ENCODE data around the gene CREB5.

Gene CREB5

DNA sequence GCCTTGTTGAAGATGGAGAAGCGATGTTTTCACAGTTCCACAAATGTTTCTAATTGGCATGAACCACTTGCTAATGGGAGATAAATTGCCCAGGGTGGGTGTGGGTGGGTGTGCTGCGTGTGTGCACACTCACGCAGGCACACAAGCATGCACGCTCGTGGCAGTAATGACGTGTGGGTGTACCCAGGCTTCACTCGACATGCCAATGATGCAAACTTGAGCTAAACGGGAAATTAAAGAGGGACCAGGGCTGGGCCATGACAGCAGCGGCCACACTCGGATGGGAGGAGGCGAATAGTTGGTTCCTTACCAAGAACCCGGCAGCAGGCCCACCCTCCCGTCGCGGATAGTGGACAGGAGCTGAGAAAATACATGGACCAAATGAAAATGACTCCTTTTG lies 386.0 kb downstream of the CREB5 start:
- Histone ChIP-seq H3K4me3 (ENCODE audit: insufficient read depth in 1 of 2, low read depth in 1 of 2, low read length in 2 of 2) (no peak overlapping the region), H3K4ac (ENCODE audit: low read depth in 1 of 2, low read length in 2 of 2) (no peak overlapping the region), H2BK120ac (ENCODE audit: low read depth, low read length) (no peak overlapping the region), H3K27me3 (ENCODE audit: control insufficient read depth in 1 of 2, insufficient read depth in 1 of 2, low read length in 2 of 2) (no peaks in the 10 kb centered on the region), H2BK12ac (ENCODE audit: low read length in 2 of 2) (no peak overlapping the region), H3K9ac (ENCODE audit: low read length) (no peak overlapping the region), H3K4me2 (ENCODE audit: low read length, poor library complexity, severe bottlenecking) (no peak overlapping the region), H2AK5ac (ENCODE audit: low read length, severe bottlenecking) (peak overlapping the region; percentile 84), H3K36me3 (ENCODE audit: control insufficient read depth in 1 of 2, insufficient read depth in 2 of 2, low read depth in 1 of 2, low read length in 2 of 2) (peaks cover 0 to 10% of the 10 kb centered on the region in 2 experiments), H2BK5ac (ENCODE audit: low read depth, low read length, poor library complexity, severe bottlenecking) (no peak overlapping the region), H3K79me1 (replicated peaks; ENCODE audit: low read length, poor library complexity, severe bottlenecking) (peaks cover 28% of the 10 kb centered on the region), H2AFZ (ENCODE audit: low read depth, low read length) (no peak overlapping the region), H3K4me1 (ENCODE audit: control insufficient read depth, insufficient read depth, low read depth, low read length) (peaks cover 8% of the 10 kb centered on the region), H3K18ac (ENCODE audit: low read depth in 1 of 2, low read length in 2 of 2) (no peak overlapping the region), H2BK15ac (ENCODE audit: low read depth, poor library complexity, severe bottlenecking) (no peak overlapping the region), H4K8ac (ENCODE audit: low read length) (no peak overlapping the region), H4K91ac (ENCODE audit: low read length) (no peak overlapping the region), H3K27ac (ENCODE audit: low read length, poor library complexity, severe bottlenecking) (no peak overlapping the region), H3K14ac (ENCODE audit: low read length in 2 of 2) (no peak overlapping the region), H3K9me3 (ENCODE audit: control insufficient read depth, low read length) (no peaks in the 10 kb centered on the region), H3K23ac (ENCODE audit: low read length in 2 of 2) (no peak overlapping the region)
- no peak for DNase-seq
- 98% methylated on average over 15 of the region's 15 CpGs for WGBS

DNA sequence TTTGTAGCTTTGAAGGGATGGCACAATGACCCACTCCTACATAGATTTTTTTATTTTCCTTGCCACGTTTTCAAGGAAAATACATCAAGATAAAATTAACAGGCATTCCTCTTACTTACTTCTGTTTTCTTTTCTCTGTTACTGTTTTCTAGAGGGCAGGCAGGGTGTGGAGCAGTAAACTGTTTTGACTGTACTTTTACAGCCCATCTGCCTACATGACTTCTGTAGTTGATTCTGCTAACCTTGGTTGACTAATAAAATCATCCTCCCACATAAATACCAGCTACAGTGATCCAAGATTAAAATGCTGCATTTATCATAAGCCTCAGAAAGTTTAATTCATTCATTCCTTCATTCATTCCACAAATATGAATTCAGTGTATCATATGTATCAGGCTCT lies 387.3 kb downstream of the CREB5 start:
- DNase-seq: no peak
- peaks cover 27% of the 10 kb centered on the region for H3K79me1 ChIP-seq (replicated peaks; ENCODE audit: low read length, poor library complexity, severe bottlenecking)
- WGBS: no CpG with 5 or more reads among the region's 1 CpG
- no peak overlapping the region for H4K91ac ChIP-seq (ENCODE audit: low read length)
- H3K23ac ChIP-seq (ENCODE audit: low read length in 2 of 2): no peak overlapping the region
- H3K4me1 ChIP-seq (ENCODE audit: control insufficient read depth, insufficient read depth, low read depth, low read length): peaks cover 8% of the 10 kb centered on the region
- no peak overlapping the region for H4K8ac ChIP-seq (ENCODE audit: low read length)
- no peak overlapping the region for H2BK120ac ChIP-seq (ENCODE audit: low read depth, low read length)
- no peak overlapping the region for H3K18ac ChIP-seq (ENCODE audit: low read depth in 1 of 2, low read length in 2 of 2)
- peaks cover 6 to 12% of the 10 kb centered on the region in 2 experiments for H3K36me3 ChIP-seq (ENCODE audit: control insufficient read depth in 1 of 2, insufficient read depth in 2 of 2, low read depth in 1 of 2, low read length in 2 of 2)
- no peak overlapping the region for H2AFZ ChIP-seq (ENCODE audit: low read depth, low read length)
- no peak overlapping the region for H2BK12ac ChIP-seq (ENCODE audit: low read length in 2 of 2)
- H3K4me2 ChIP-seq (ENCODE audit: low read length, poor library complexity, severe bottlenecking): no peak overlapping the region
- H2AK5ac ChIP-seq (ENCODE audit: low read length, severe bottlenecking): no peak overlapping the region
- no peak overlapping the region for H3K14ac ChIP-seq (ENCODE audit: low read length in 2 of 2)
- peak overlapping the region; percentile 48 for H3K9ac ChIP-seq (ENCODE audit: low read length)
- no peak overlapping the region for H3K27ac ChIP-seq (ENCODE audit: low read length, poor library complexity, severe bottlenecking)
- H2BK15ac ChIP-seq (ENCODE audit: low read depth, poor library complexity, severe bottlenecking): no peak overlapping the region
- H3K4me3 ChIP-seq (ENCODE audit: insufficient read depth in 1 of 2, low read depth in 1 of 2, low read length in 2 of 2): no peak overlapping the region
- no peaks in the 10 kb centered on the region for H3K9me3 ChIP-seq (ENCODE audit: control insufficient read depth, low read length)
- no peak overlapping the region for H3K4ac ChIP-seq (ENCODE audit: low read depth in 1 of 2, low read length in 2 of 2)
- H2BK5ac ChIP-seq (ENCODE audit: low read depth, low read length, poor library complexity, severe bottlenecking): no peak overlapping the region
- no peaks in the 10 kb centered on the region for H3K27me3 ChIP-seq (ENCODE audit: control insufficient read depth in 1 of 2, insufficient read depth in 1 of 2, low read length in 2 of 2)

DNA sequence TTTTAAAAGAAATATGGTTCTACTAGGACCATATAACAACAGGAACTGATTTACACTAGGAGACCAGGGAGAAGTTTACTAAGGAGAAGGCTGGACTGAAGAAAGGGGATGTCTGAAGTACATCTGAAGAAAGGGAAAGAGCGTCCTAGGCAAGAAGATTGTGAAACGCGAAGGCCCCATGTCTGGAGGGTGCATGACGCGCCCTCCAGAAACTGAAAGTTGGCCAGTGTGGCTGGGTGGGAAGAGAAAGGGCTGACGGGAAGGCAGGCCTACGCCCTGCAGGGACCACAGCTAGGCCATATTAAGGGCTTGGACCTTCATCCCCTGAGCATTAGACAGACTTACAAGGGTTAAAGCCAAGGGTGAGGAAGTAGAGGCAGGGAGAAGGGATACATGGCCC lies 387.8 kb downstream of the CREB5 start:
- H3K14ac ChIP-seq (ENCODE audit: low read length in 2 of 2): no peak overlapping the region
- H3K79me1 ChIP-seq (replicated peaks; ENCODE audit: low read length, poor library complexity, severe bottlenecking): peaks cover 28% of the 10 kb centered on the region
- no peak for DNase-seq
- no peak overlapping the region for H3K18ac ChIP-seq (ENCODE audit: low read depth in 1 of 2, low read length in 2 of 2)
- H2BK120ac ChIP-seq (ENCODE audit: low read depth, low read length): no peak overlapping the region
- H3K4me2 ChIP-seq (ENCODE audit: low read length, poor library complexity, severe bottlenecking): no peak overlapping the region
- H4K91ac ChIP-seq (ENCODE audit: low read length): no peak overlapping the region
- H3K23ac ChIP-seq (ENCODE audit: low read length in 2 of 2): no peak overlapping the region
- H3K27me3 ChIP-seq (ENCODE audit: control insufficient read depth in 1 of 2, insufficient read depth in 1 of 2, low read length in 2 of 2): no peaks in the 10 kb centered on the region
- H2AK5ac ChIP-seq (ENCODE audit: low read length, severe bottlenecking): peak overlapping the region; percentile 46
- peak overlapping the region; percentile 48 for H3K9ac ChIP-seq (ENCODE audit: low read length)
- WGBS: 98% methylated on average over 7 of the region's 7 CpGs
- H3K9me3 ChIP-seq (ENCODE audit: control insufficient read depth, low read length): no peaks in the 10 kb centered on the region
- H2BK15ac ChIP-seq (ENCODE audit: low read depth, poor library complexity, severe bottlenecking): no peak overlapping the region
- H3K4me1 ChIP-seq (ENCODE audit: control insufficient read depth, insufficient read depth, low read depth, low read length): peaks cover 10% of the 10 kb centered on the region
- no peak overlapping the region for H4K8ac ChIP-seq (ENCODE audit: low read length)
- no peak overlapping the region for H3K27ac ChIP-seq (ENCODE audit: low read length, poor library complexity, severe bottlenecking)
- H2BK12ac ChIP-seq (ENCODE audit: low read length in 2 of 2): no peak overlapping the region
- no peak overlapping the region for H3K4ac ChIP-seq (ENCODE audit: low read depth in 1 of 2, low read length in 2 of 2)
- no peak overlapping the region for H2BK5ac ChIP-seq (ENCODE audit: low read depth, low read length, poor library complexity, severe bottlenecking)
- H3K36me3 ChIP-seq (ENCODE audit: control insufficient read depth in 1 of 2, insufficient read depth in 2 of 2, low read depth in 1 of 2, low read length in 2 of 2): peaks cover 7 to 14% of the 10 kb centered on the region in 2 experiments
- H3K4me3 ChIP-seq (ENCODE audit: insufficient read depth in 1 of 2, low read depth in 1 of 2, low read length in 2 of 2): no peak overlapping the region
- H2AFZ ChIP-seq (ENCODE audit: low read depth, low read length): no peak overlapping the region

DNA sequence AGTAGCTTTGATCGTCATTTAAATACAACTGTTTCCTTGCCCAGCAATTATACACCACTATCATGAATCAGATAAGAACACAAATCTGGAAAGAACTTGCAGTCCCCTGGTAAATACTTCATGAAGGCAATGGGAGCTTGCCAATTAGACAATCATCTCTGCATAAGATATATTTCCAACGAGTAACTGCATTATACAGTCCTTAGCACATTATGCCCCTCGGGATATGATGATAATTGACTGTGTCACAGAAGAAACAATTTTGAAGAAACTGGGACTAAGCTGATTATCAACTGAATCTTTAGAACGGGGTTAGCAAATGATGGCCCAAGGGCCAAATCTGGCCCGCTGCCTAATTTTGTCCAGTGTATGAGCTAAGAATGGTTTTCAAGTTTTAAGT lies 390.1 kb downstream of the CREB5 start:
- no peak overlapping the region for H3K4me3 ChIP-seq (ENCODE audit: insufficient read depth in 1 of 2, low read depth in 1 of 2, low read length in 2 of 2)
- H2BK5ac ChIP-seq (ENCODE audit: low read depth, low read length, poor library complexity, severe bottlenecking): no peak overlapping the region
- H3K4ac ChIP-seq (ENCODE audit: low read depth in 1 of 2, low read length in 2 of 2): no peak overlapping the region
- H3K27me3 ChIP-seq (ENCODE audit: control insufficient read depth in 1 of 2, insufficient read depth in 1 of 2, low read length in 2 of 2): no peaks in the 10 kb centered on the region
- H2BK15ac ChIP-seq (ENCODE audit: low read depth, poor library complexity, severe bottlenecking): no peak overlapping the region
- DNase-seq: no peak
- H3K27ac ChIP-seq (ENCODE audit: low read length, poor library complexity, severe bottlenecking): no peak overlapping the region
- H2BK12ac ChIP-seq (ENCODE audit: low read length in 2 of 2): no peak overlapping the region
- 97% methylated on average over 4 of the region's 5 CpGs for WGBS
- peaks cover 12 to 20% of the 10 kb centered on the region in 2 experiments for H3K36me3 ChIP-seq (ENCODE audit: control insufficient read depth in 1 of 2, insufficient read depth in 2 of 2, low read depth in 1 of 2, low read length in 2 of 2)
- no peak overlapping the region for H3K14ac ChIP-seq (ENCODE audit: low read length in 2 of 2)
- H2BK120ac ChIP-seq (ENCODE audit: low read depth, low read length): no peak overlapping the region
- H4K8ac ChIP-seq (ENCODE audit: low read length): no peak overlapping the region
- H2AFZ ChIP-seq (ENCODE audit: low read depth, low read length): no peak overlapping the region
- peaks cover 27% of the 10 kb centered on the region for H3K79me1 ChIP-seq (replicated peaks; ENCODE audit: low read length, poor library complexity, severe bottlenecking)
- H3K9me3 ChIP-seq (ENCODE audit: control insufficient read depth, low read length): no peaks in the 10 kb centered on the region
- H3K18ac ChIP-seq (ENCODE audit: low read depth in 1 of 2, low read length in 2 of 2): no peak overlapping the region
- peaks cover 15% of the 10 kb centered on the region for H3K4me1 ChIP-seq (ENCODE audit: control insufficient read depth, insufficient read depth, low read depth, low read length)
- H2AK5ac ChIP-seq (ENCODE audit: low read length, severe bottlenecking): no peak overlapping the region
- no peak overlapping the region for H3K23ac ChIP-seq (ENCODE audit: low read length in 2 of 2)
- no peak overlapping the region for H4K91ac ChIP-seq (ENCODE audit: low read length)
- H3K4me2 ChIP-seq (ENCODE audit: low read length, poor library complexity, severe bottlenecking): no peak overlapping the region
- no peak overlapping the region for H3K9ac ChIP-seq (ENCODE audit: low read length)

Data from mesenchymal stem cell (in vitro differentiated cells and primary cell).